ENCODE results near the gene CDH13.

The CDH13 gene

DNA sequence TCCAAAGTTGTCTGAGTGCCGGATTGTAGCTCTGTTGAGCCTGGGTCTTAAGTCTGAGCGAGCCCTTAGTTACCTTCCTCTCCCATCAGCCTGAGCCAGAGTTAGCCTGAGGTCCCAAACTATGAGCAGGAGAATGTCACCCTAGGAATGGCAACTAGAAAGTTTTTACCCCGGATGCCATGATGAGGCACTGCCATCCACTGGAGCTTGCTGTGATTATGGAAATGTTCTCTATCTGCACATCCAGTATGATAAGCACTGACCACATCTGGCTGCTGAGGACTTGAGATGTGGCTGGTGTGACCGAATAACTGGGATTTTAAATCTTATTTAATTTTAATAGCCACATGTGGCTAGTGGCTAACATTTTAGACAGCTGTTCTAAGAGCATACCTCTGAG lies 550.0 kb downstream of the CDH13 start:
- DNase-seq (ENCODE audit: low spot score) = no peak
- no peaks in the 10 kb centered on the region for H3K36me3 ChIP-seq (ENCODE audit: low read depth)

GRCh38 chr16:83185902-83186301 lies 559.1 kb downstream of the CDH13 start:
- Histone ChIP-seq H3K9me3 (ENCODE audit: severe bottlenecking) (no peaks in the 10 kb centered on the region), H3K36me3 (ENCODE audit: low read depth) (no peaks in the 10 kb centered on the region), H3K4me1 (ENCODE audit: insufficient read depth, poor library complexity, severe bottlenecking) (peaks cover 7% of the 10 kb centered on the region), H3K4me3 (ENCODE audit: severe bottlenecking) (no peak overlapping the region), H3K27ac (ENCODE audit: poor library complexity, severe bottlenecking) (no peak overlapping the region), H3K27me3 (ENCODE audit: insufficient read depth, poor library complexity, severe bottlenecking) (no peaks in the 10 kb centered on the region)
- no peak for DNase-seq (ENCODE audit: low spot score)
- no peak for TF ChIP-seq CTCF (IDR thresholded peaks at IDR 0.05; ENCODE audit: poor library complexity, severe bottlenecking)
- ATAC-seq (ENCODE audit: low read depth) = no peak

More for the DNA sequence above, 550.0 kb downstream of the CDH13 start:
- TF ChIP-seq CTCF (IDR thresholded peaks at IDR 0.05; ENCODE audit: poor library complexity, severe bottlenecking) = no peak
- H3K4me3 ChIP-seq (ENCODE audit: severe bottlenecking) = no peak overlapping the region
- no peak overlapping the region for H3K27ac ChIP-seq (ENCODE audit: poor library complexity, severe bottlenecking)
- H3K27me3 ChIP-seq (ENCODE audit: insufficient read depth, poor library complexity, severe bottlenecking) = no peaks in the 10 kb centered on the region
- no peaks in the 10 kb centered on the region for H3K4me1 ChIP-seq (ENCODE audit: insufficient read depth, poor library complexity, severe bottlenecking)
- ATAC-seq (ENCODE audit: low read depth) = no peak
- H3K9me3 ChIP-seq (ENCODE audit: severe bottlenecking) = no peaks in the 10 kb centered on the region

GRCh38 chr16:83187405-83187804 lies 560.6 kb downstream of the CDH13 start:
- no peaks in the 10 kb centered on the region for H3K36me3 ChIP-seq (ENCODE audit: low read depth)
- peaks cover 7% of the 10 kb centered on the region for H3K4me1 ChIP-seq (ENCODE audit: insufficient read depth, poor library complexity, severe bottlenecking)
- H3K27ac ChIP-seq (ENCODE audit: poor library complexity, severe bottlenecking) = no peak overlapping the region
- no peak overlapping the region for H3K4me3 ChIP-seq (ENCODE audit: severe bottlenecking)
- H3K9me3 ChIP-seq (ENCODE audit: severe bottlenecking) = no peaks in the 10 kb centered on the region
- H3K27me3 ChIP-seq (ENCODE audit: insufficient read depth, poor library complexity, severe bottlenecking) = no peaks in the 10 kb centered on the region
- DNase-seq (ENCODE audit: low spot score) (no peak), ATAC-seq (ENCODE audit: low read depth) (peak; percentile 97)
- no peak for TF ChIP-seq CTCF (IDR thresholded peaks at IDR 0.05; ENCODE audit: poor library complexity, severe bottlenecking)

- no peak for TF ChIP-seq CTCF (IDR thresholded peaks at IDR 0.05; ENCODE audit: poor library complexity, severe bottlenecking)
- ATAC-seq (ENCODE audit: low read depth) (no peak), DNase-seq (ENCODE audit: low spot score) (no peak)
- Histone ChIP-seq H3K27me3 (ENCODE audit: insufficient read depth, poor library complexity, severe bottlenecking) (no peaks in the 10 kb centered on the region), H3K27ac (ENCODE audit: poor library complexity, severe bottlenecking) (no peak overlapping the region), H3K9me3 (ENCODE audit: severe bottlenecking) (no peaks in the 10 kb centered on the region), H3K4me3 (ENCODE audit: severe bottlenecking) (no peak overlapping the region), H3K4me1 (ENCODE audit: insufficient read depth, poor library complexity, severe bottlenecking) (peaks cover 4% of the 10 kb centered on the region), H3K36me3 (ENCODE audit: low read depth) (no peaks in the 10 kb centered on the region)
Measured at GRCh38 chr16:83196796-83197195, 570.0 kb downstream of the CDH13 start.

- DNase-seq (ENCODE audit: low spot score) (no peak), ATAC-seq (ENCODE audit: low read depth) (no peak)
- no peaks in the 10 kb centered on the region for H3K27me3 ChIP-seq (ENCODE audit: insufficient read depth, poor library complexity, severe bottlenecking)
- H3K9me3 ChIP-seq (ENCODE audit: severe bottlenecking) = no peaks in the 10 kb centered on the region
- H3K4me1 ChIP-seq (ENCODE audit: insufficient read depth, poor library complexity, severe bottlenecking) = peaks cover 4% of the 10 kb centered on the region
- H3K4me3 ChIP-seq (ENCODE audit: severe bottlenecking) = no peak overlapping the region
- H3K36me3 ChIP-seq (ENCODE audit: low read depth) = no peaks in the 10 kb centered on the region
- no peak for TF ChIP-seq CTCF (IDR thresholded peaks at IDR 0.05; ENCODE audit: poor library complexity, severe bottlenecking)
- H3K27ac ChIP-seq (ENCODE audit: poor library complexity, severe bottlenecking) = no peak overlapping the region
Measured at GRCh38 chr16:83197450-83197849, 570.7 kb downstream of the CDH13 start.

All from RWPE2 (cell line).